Endodermal cell (in vitro differentiated cells): ENCODE measurements around the gene BIRC5. TPM values are rescaled to one million over a fixed set of nuclear protein-coding genes. Genes with fewer than 3 reads are reported as not detected.

Experiments
- DNase-seq: peaks from one replicate; pipeline ENCODE4 v3.0.0-alpha.2; 2017
- H3K27ac ChIP-seq: 2 replicates; pipeline ENCODE4 v1.5.1; 2013; ENCODE audit warnings: mild to moderate bottlenecking, low read depth, low read length, moderate library complexity
- H3K27me3 ChIP-seq: 2 replicates; pipeline ENCODE4 v1.6.1; 2013; ENCODE audit warnings: mild to moderate bottlenecking, low read length, moderate library complexity; ENCODE audit not compliant: insufficient read depth, control insufficient read depth, poor library complexity, severe bottlenecking
- H3K36me3 ChIP-seq: 2 replicates; pipeline ENCODE4 v1.7.0; 2013; ENCODE audit warnings: mild to moderate bottlenecking, low read length, moderate library complexity; ENCODE audit not compliant: control insufficient read depth, insufficient read depth
- H3K4me1 ChIP-seq: one replicate; pipeline ENCODE4 v1.7.0; 2013; ENCODE audit warnings: low read length; ENCODE audit not compliant: control insufficient read depth, insufficient read depth
- H3K4me3 ChIP-seq: 2 replicates; pipeline ENCODE4 v1.5.1; 2013; ENCODE audit warnings: mild to moderate bottlenecking, low read length, moderate library complexity
- H3K9ac ChIP-seq: 2 replicates; pipeline ENCODE4 v1.6.1; 2013; ENCODE audit warnings: mild to moderate bottlenecking, low read length, moderate library complexity; ENCODE audit not compliant: poor library complexity, severe bottlenecking; ENCODE audit errors: extremely low read depth
- H3K9me3 ChIP-seq: 2 replicates; pipeline ENCODE4 v1.6.1; 2013; ENCODE audit warnings: mild to moderate bottlenecking, low read length, moderate library complexity; ENCODE audit not compliant: control insufficient read depth
- H3K27ac Mint-ChIP-seq: 2 replicates; pipeline ENCODE4 v1.8.0; 2020; ENCODE audit warnings: mixed read lengths
- H3K27me3 Mint-ChIP-seq: 2 replicates; pipeline ENCODE4 v1.8.0; 2021; ENCODE audit warnings: mild to moderate bottlenecking, mixed read lengths; ENCODE audit not compliant: insufficient read depth
- H3K36me3 Mint-ChIP-seq: 2 replicates; pipeline ENCODE4 v1.8.0; 2020; ENCODE audit warnings: low read depth, mixed read lengths
- H3K4me1 Mint-ChIP-seq: 2 replicates; pipeline ENCODE4 v1.8.0; 2020; ENCODE audit warnings: mixed read lengths
- H3K4me3 Mint-ChIP-seq: 2 replicates; pipeline ENCODE4 v1.8.0; 2020; ENCODE audit warnings: mild to moderate bottlenecking, moderate library complexity, mixed read lengths
- H3K9me3 Mint-ChIP-seq: 2 replicates; pipeline ENCODE4 v1.8.0; 2020; ENCODE audit warnings: mild to moderate bottlenecking, mixed read lengths
- WGBS, 2 experiments: methylation state at CpG; one replicate each; pipeline versions ENCODE4 v1.1.5 to v1.1.7; 2013; ENCODE audit warnings: missing lambda C conversion rate in 2 of 2, mixed read lengths in 1 of 2; ENCODE audit not compliant: insufficient coverage in 1 of 2, insufficient read length in 1 of 2; 5-methylcytosine and 5-hydroxymethylcytosine counted together
- long read RNA-seq, 4 experiments: library from polyadenylated mRNA in 2 of 4; library from RNA in 1 of 4; library from capped mRNA in 1 of 4; stranded (forward) in 3 of 4; unstranded in 1 of 4; transcript quantifications; one replicate each; pipeline ENCODE4 v2.0.0, GENCODE V29; 2020 to 2021; ENCODE audit warnings: inconsistent platforms in 1 of 4
- polyA plus RNA-seq, 2 experiments: library from polyadenylated mRNA; stranded (reverse); fragments of 50-300 nt; gene quantifications; one replicate each; pipeline ENCODE4 v1.2.3, GENCODE V29; 2013
- total RNA-seq, 2 donors: library from RNA; stranded (reverse); fragmentation: NEBNext Ultra II Directional in 1 of 2; extraction: Animal tissue kit (Norgen Biotek cat#: 25700) in 1 of 2; gene quantifications; 2 replicates in 1 of 2; 3 replicates in 1 of 2; pipeline ENCODE4 v1.2.1, GENCODE V29; 2021
- TF ChIP-seq, protein P1 (sequence below): fragments of 200-600 bp; sonication (generic); conservative IDR thresholded peaks from 2 replicates; pipeline ENCODE4 v1.5.0; 2021; ENCODE audit warnings: antibody characterized with exemption, mild to moderate bottlenecking

Gene BIRC5
- 10 to 100 TPM; 59.7 to 89.6 TPM for total RNA-seq
- 113 TPM for polyA plus RNA-seq (2013, experiment 1 of 2)
- 112 TPM for polyA plus RNA-seq (2013, experiment 2 of 2)
- long read RNA-seq, experiment 1, transcript BIRC5-202 (4 exons, 2,630 nt), result major isoform, 50 of 78 reads
- long read RNA-seq, experiment 1, partial matches to known transcripts, result 1 of 78 reads
- long read RNA-seq, experiment 1, other reads (novel, unspliced or antisense), result 22 of 78 reads
- long read RNA-seq, experiment 2, transcript BIRC5-203 (3 exons, 2,446 nt), result minor isoform, 6 of 207 reads
- long read RNA-seq, experiment 2, transcript BIRC5-202 (4 exons, 2,630 nt), result major isoform, 177 of 207 reads
- long read RNA-seq, experiment 2, transcript BIRC5-201 (5 exons, 2,711 nt), result minor isoform, 15 of 207 reads
- long read RNA-seq, experiment 2, partial matches to known transcripts, result 1 of 207 reads
- long read RNA-seq, experiment 2, other reads (novel, unspliced or antisense), result 7 of 207 reads
- long read RNA-seq, experiment 3, transcript BIRC5-203 (3 exons, 2,446 nt), result minor isoform, 29 of 735 reads
- long read RNA-seq, experiment 3, transcript BIRC5-201 (5 exons, 2,711 nt), result minor isoform, 66 of 735 reads
- long read RNA-seq, experiment 3, transcript BIRC5-208 (5 exons, 648 nt), result minor isoform, 6 of 735 reads
- long read RNA-seq, experiment 3, transcript BIRC5-202 (4 exons, 2,630 nt), result major isoform, 620 of 735 reads
- long read RNA-seq, experiment 3, partial matches to known transcripts, result 6 of 735 reads
- long read RNA-seq, experiment 3, other reads (novel, unspliced or antisense), result 8 of 735 reads
- long read RNA-seq, experiment 4, transcript BIRC5-202 (4 exons, 2,630 nt), result major isoform, 31 of 39 reads
- long read RNA-seq, experiment 4, partial matches to known transcripts, result 1 of 39 reads
- long read RNA-seq, experiment 4, other reads (novel, unspliced or antisense), result 4 of 39 reads

GRCh38 chr17:78214016-78214705 is at the start of gene BIRC5:
Gene BIRC5, plus strand, starts transcription at chr17:78214253. Its CDS starts 64 bp downstream, at chr17:78214317.
- Histone ChIP-seq H3K27ac (peak within 1 kb of the TSS; percentile 66), H3K9ac (peak within 1 kb of the TSS; percentile 76), H3K27me3 (no peaks in the 10 kb centered on the region), H3K4me1 (no peaks in the 10 kb centered on the region), H3K9me3 (no peaks in the 10 kb centered on the region), H3K36me3 (peaks cover 19% of the 10 kb centered on the region), H3K4me3 (peak within 1 kb of the TSS; percentile 98)
- H3K27ac Mint-ChIP-seq, result peak within 1 kb of the TSS; percentile 95
- TF ChIP-seq, protein P1, sequence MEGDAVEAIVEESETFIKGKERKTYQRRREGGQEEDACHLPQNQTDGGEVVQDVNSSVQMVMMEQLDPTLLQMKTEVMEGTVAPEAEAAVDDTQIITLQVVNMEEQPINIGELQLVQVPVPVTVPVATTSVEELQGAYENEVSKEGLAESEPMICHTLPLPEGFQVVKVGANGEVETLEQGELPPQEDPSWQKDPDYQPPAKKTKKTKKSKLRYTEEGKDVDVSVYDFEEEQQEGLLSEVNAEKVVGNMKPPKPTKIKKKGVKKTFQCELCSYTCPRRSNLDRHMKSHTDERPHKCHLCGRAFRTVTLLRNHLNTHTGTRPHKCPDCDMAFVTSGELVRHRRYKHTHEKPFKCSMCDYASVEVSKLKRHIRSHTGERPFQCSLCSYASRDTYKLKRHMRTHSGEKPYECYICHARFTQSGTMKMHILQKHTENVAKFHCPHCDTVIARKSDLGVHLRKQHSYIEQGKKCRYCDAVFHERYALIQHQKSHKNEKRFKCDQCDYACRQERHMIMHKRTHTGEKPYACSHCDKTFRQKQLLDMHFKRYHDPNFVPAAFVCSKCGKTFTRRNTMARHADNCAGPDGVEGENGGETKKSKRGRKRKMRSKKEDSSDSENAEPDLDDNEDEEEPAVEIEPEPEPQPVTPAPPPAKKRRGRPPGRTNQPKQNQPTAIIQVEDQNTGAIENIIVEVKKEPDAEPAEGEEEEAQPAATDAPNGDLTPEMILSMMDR, result no peak
- H3K4me3 Mint-ChIP-seq, result peak within 1 kb of the TSS; percentile 87
- peaks cover 6% of the 10 kb centered on the region for H3K27me3 Mint-ChIP-seq
- no peaks in the 10 kb centered on the region for H3K9me3 Mint-ChIP-seq
- peaks cover 20% of the 10 kb centered on the region for H3K36me3 Mint-ChIP-seq
- WGBS, 2 experiments, result 0 to 1% methylated on average over 30 to 60 of the region's 60 CpGs
- DNase-seq, result peak; percentile 98
- H3K4me1 Mint-ChIP-seq, result peaks cover 10% of the 10 kb centered on the region

GRCh38 chr17:78164748-78165607 is 49.1 kb upstream of the BIRC5 start:
- H3K36me3 Mint-ChIP-seq, result no peaks in the 10 kb centered on the region
- peaks cover 2% of the 10 kb centered on the region for H3K4me1 Mint-ChIP-seq
- TF ChIP-seq, protein P1, result no peak
- H3K9me3 Mint-ChIP-seq, result no peaks in the 10 kb centered on the region
- no peaks in the 10 kb centered on the region for H3K27me3 Mint-ChIP-seq
- H3K9me3 ChIP-seq, result no peaks in the 10 kb centered on the region
- H3K4me3 Mint-ChIP-seq, result no peak overlapping the region
- H3K36me3 ChIP-seq, result no peaks in the 10 kb centered on the region
- peak; percentile 52 for DNase-seq
- no peaks in the 10 kb centered on the region for H3K4me1 ChIP-seq
- WGBS, 2 experiments, result 95% methylated on average over 12 to 16 of the region's 16 CpGs
- H3K4me3 ChIP-seq, result no peak overlapping the region
- no peaks in the 10 kb centered on the region for H3K27me3 ChIP-seq
- no peak overlapping the region for H3K27ac ChIP-seq
- no peak overlapping the region for H3K9ac ChIP-seq
- no peak overlapping the region for H3K27ac Mint-ChIP-seq
